ENCODE measurements around the gene LPIN2. TPM values are rescaled to one million over a fixed set of nuclear protein-coding genes. Genes with fewer than 3 reads are reported as not detected.
"Not testable (repeated sequence)": the region's sequence is repeated elsewhere in the genome, so short reads cannot be mapped to it uniquely, and the experiment has no call there.

The LPIN2 gene
- total RNA-seq, 1 experiment from 2014 or later: 16.7 TPM

DNA sequence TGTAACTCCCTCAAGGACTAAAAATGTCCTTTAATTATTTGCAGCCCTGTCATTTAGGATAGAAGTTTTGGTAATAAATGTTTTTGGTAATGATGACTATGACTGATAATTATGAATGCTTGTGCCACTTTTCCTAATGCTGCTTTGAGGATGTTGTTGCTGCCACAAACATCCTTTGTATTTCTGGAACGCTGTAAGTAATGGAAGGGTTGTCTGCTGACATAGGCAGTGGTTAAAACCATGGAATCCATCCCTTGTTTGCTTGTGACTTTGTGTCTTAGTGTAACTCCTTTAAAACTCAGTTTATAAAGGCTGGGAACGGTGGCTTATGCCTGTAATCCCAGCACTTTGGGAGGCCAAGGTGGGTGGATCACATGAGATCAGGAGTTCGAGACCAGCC is 19.8 kb upstream of the LPIN2 start:
- no peak overlapping the region for H3K27ac ChIP-seq
- no peaks in the 10 kb centered on the region for H3K4me1 ChIP-seq
- no peaks in the 10 kb centered on the region for H3K9me3 ChIP-seq (replicated peaks)

GRCh38 chr18:3029215-3029952 is 16.4 kb upstream of the LPIN2 start:
- H3K27ac ChIP-seq: no peak overlapping the region
- no peaks in the 10 kb centered on the region for H3K27me3 ChIP-seq
- H3K9me3 ChIP-seq (replicated peaks): no peaks in the 10 kb centered on the region
- H3K4me3 ChIP-seq: no peak overlapping the region
- H3K36me3 ChIP-seq: no peaks in the 10 kb centered on the region
- DNase-seq: no peak
- no peaks in the 10 kb centered on the region for H3K4me1 ChIP-seq

More for the DNA sequence above, 19.8 kb upstream of the LPIN2 start:
- no peak overlapping the region for H3K4me3 ChIP-seq
- H3K36me3 ChIP-seq: no peaks in the 10 kb centered on the region
- no peaks in the 10 kb centered on the region for H3K27me3 ChIP-seq
- DNase-seq: no peak

DNA sequence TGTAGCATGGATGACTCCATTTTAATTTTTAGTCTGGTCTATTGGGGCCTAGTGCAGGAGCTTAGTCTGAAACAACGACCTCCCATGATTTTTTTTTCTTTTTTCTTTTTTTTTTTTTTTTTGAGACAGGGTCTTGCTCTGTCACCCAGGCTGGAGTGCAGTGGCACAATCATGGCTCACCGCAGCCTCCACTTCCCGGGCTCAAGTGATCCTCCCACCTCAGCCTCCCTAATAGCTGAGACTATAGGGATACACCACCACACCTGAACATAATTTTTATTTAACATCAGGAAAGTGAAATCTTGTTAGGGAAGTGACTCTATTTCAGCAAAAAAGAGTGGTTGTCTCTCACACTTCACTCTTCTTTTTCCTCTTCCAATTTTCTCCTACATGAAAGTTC is 15.2 kb upstream of the LPIN2 start:
- not testable (repeated sequence) for H3K4me1 ChIP-seq; H3K9me3 ChIP-seq (replicated peaks); H3K4me3 ChIP-seq; DNase-seq; H3K27ac ChIP-seq; H3K36me3 ChIP-seq; H3K27me3 ChIP-seq

DNA sequence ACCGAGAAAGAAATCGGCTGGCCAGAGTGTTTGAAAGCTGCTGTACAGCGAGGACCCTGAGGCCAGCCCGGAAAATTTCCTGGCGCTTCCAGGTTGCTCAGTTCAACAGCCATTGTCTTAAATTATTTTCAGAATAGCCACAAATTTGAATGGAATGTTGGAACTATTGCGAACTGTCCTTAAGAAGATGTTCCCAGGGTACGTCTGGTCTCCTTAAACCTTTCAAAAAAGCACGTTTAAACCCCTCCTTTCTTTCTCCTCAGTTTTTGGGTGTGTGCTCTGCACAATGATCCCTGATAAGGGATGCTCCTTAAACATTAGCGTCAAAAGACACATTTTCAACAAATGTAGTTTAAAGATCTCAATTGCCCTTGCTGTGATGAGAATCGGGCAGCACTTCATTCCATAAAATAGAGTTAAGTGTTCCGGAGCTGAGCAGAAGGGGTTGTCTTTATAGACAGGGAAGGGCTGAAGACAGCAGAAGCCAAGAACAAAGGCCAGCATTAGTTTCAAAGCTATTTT is 14.5 kb upstream of the LPIN2 start:
- H3K9me3 ChIP-seq (replicated peaks): no peaks in the 10 kb centered on the region
- H3K27me3 ChIP-seq: no peaks in the 10 kb centered on the region
- DNase-seq: no peak
- H3K36me3 ChIP-seq: no peaks in the 10 kb centered on the region
- no peak overlapping the region for H3K27ac ChIP-seq
- H3K4me3 ChIP-seq: no peak overlapping the region
- no peaks in the 10 kb centered on the region for H3K4me1 ChIP-seq

DNA sequence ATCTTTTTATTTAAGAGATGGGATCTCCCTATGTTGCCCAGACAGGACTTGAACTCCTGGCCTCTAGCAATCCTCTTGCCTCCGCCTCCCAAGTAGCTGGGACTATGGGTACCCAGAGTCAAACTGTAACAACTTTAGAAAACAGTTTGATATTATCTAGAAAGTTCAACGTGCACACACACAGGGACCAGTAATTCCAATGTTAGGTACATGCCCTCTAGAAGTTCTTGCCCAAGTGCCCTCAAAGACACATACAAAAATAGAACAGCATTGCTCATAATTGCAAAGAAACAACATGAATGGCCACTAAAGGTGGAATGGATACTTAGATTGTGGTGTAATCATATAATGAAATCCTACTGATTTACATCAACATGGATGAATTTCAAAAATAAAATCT is 12.6 kb upstream of the LPIN2 start:
- no peaks in the 10 kb centered on the region for H3K9me3 ChIP-seq (replicated peaks)
- no peaks in the 10 kb centered on the region for H3K36me3 ChIP-seq
- no peaks in the 10 kb centered on the region for H3K4me1 ChIP-seq
- no peak overlapping the region for H3K4me3 ChIP-seq
- H3K27ac ChIP-seq: no peak overlapping the region
- DNase-seq: no peak
- H3K27me3 ChIP-seq: no peaks in the 10 kb centered on the region

DNA sequence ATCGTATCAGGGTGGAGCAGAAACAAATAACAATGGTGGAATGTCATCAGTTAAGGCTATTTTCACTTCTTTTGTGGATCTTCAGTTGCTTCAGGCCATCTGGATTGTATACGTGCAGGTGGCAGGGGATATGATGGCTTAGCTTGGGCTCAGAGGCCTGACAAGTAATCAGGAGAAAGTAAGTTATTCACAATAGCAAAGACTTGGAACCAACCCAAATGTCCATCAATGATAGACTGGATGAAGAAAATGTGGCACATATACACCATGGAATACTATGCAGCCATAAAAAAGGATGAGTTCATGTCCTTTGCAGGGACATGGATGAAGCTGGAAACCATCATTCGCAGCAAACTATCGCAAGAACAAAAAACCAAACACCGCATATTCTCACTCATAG is 10.7 kb upstream of the LPIN2 start:
- H3K27me3 ChIP-seq; DNase-seq; H3K27ac ChIP-seq; H3K9me3 ChIP-seq (replicated peaks); H3K4me1 ChIP-seq; H3K36me3 ChIP-seq; H3K4me3 ChIP-seq: not testable (repeated sequence)

- no peaks in the 10 kb centered on the region for H3K36me3 ChIP-seq
- no peak overlapping the region for H3K4me3 ChIP-seq
- no peak overlapping the region for H3K27ac ChIP-seq
- H3K4me1 ChIP-seq: peaks cover 9% of the 10 kb centered on the region
- H3K27me3 ChIP-seq: no peaks in the 10 kb centered on the region
- DNase-seq: no peak
- no peaks in the 10 kb centered on the region for H3K9me3 ChIP-seq (replicated peaks)
Measured at GRCh38 chr18:3016585-3017297, 3.8 kb upstream of the LPIN2 start.

- Histone ChIP-seq H3K4me3 (no peak overlapping the region), H3K27me3 (no peaks in the 10 kb centered on the region), H3K9me3 (replicated peaks) (no peaks in the 10 kb centered on the region), H3K4me1 (peaks cover 9% of the 10 kb centered on the region), H3K27ac (no peak overlapping the region), H3K36me3 (no peaks in the 10 kb centered on the region)
- DNase-seq: no peak
Measured at GRCh38 chr18:3015851-3016250, 2.9 kb upstream of the LPIN2 start.

- no peaks in the 10 kb centered on the region for H3K27me3 ChIP-seq
- H3K4me1 ChIP-seq: peaks cover 9% of the 10 kb centered on the region
- no peak for DNase-seq
- H3K4me3 ChIP-seq: no peak overlapping the region
- no peak overlapping the region for H3K27ac ChIP-seq
- H3K9me3 ChIP-seq (replicated peaks): no peaks in the 10 kb centered on the region
- H3K36me3 ChIP-seq: no peaks in the 10 kb centered on the region
Measured at GRCh38 chr18:3015204-3015592, 2.3 kb upstream of the LPIN2 start.

GRCh38 chr18:3014503-3015203 is 1.7 kb upstream of the LPIN2 start:
- Histone ChIP-seq H3K4me1 (peaks cover 9% of the 10 kb centered on the region), H3K27ac (no peak overlapping the region), H3K27me3 (no peaks in the 10 kb centered on the region), H3K36me3 (no peaks in the 10 kb centered on the region), H3K9me3 (replicated peaks) (no peaks in the 10 kb centered on the region), H3K4me3 (no peak overlapping the region; the same call in 1 of the 2 replicates)
- DNase-seq: no peak

DNA sequence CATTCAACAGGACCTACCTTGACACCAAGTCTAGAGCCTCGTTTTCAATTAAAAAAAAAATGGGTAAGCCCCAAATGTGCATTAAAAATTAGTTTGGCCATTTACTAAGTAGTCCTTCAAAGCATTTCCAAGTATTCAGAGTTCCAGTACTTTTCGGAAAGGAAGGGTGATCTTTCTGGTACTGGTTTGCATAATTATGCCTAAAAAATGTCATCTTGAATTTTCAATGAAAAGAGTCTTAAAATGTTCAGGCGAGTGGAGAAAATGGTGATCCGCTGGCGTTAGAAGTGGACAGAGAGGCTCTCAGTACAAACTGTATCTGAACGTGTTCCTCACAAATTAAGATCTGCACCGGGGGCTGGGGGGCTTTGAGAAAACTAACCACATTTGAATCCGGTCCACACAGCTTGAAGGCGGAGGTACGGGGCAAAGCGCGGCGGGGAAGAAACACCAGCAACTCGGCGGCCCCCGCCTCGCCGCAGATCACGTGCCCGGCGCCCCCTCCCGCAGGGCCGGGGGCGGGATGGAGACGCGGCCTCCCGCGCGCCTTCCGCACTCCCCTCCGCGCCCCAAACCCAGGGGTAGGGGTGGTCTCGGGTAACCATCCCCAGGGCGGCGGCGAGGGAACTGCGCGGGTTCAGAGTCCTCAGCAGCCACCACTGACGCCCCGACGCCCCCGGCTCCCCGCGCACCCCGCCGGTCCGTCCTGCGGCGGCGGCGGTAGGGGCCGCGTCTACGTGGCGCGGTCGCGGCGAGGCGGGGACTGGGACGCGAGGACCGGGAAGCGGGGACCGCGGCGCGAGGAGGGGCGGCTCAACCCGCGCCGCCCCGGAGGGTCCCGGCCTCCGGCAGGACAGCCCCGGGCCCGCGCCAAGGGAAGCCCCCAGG is 564 bp downstream of the LPIN2 start:
- Histone ChIP-seq H3K27me3 (no peaks in the 10 kb centered on the region), H3K9me3 (replicated peaks) (no peaks in the 10 kb centered on the region), H3K27ac (peak overlapping the region; percentile 53; the same call in 1 of the 2 replicates), H3K4me3 (peak overlapping the region; percentile 90), H3K36me3 (no peaks in the 10 kb centered on the region), H3K4me1 (peaks cover 9% of the 10 kb centered on the region)
- peak in 1 of 2 experiments; percentile 47 for DNase-seq

DNA sequence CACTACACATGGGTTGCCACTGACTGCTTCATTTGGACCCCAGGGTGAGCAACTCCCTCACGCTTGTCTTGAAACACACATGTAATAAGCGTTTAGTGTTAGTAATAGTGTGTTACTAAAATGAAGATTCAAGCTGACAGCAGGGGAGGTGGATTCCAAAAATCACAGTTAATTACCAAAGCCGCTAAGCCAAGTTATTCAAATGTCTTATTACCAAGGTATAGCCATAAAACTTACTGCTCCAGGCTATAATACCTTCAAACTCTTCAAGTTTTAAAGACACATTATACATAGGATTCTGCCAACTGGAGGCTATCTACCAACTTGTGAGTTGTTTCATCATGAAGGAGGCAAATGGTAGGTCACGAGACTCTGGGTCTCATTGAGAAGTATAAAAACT is 2.9 kb downstream of the LPIN2 start:
- no peaks in the 10 kb centered on the region; the same call in 1 of the 2 replicates for H3K36me3 ChIP-seq
- no peak overlapping the region for H3K27ac ChIP-seq
- DNase-seq: no peak
- peaks cover 6% of the 10 kb centered on the region for H3K4me1 ChIP-seq
- H3K9me3 ChIP-seq (replicated peaks): no peaks in the 10 kb centered on the region
- H3K4me3 ChIP-seq: no peak overlapping the region
- no peaks in the 10 kb centered on the region for H3K27me3 ChIP-seq

GRCh38 chr18:3008541-3008940 is 4.4 kb downstream of the LPIN2 start:
- Histone ChIP-seq H3K4me3 (no peak overlapping the region), H3K27me3 (no peaks in the 10 kb centered on the region), H3K36me3 (peaks cover 8% of the 10 kb centered on the region; the same call in 1 of the 2 replicates), H3K4me1 (no peaks in the 10 kb centered on the region; the same call in 1 of the 2 replicates), H3K27ac (no peak overlapping the region), H3K9me3 (replicated peaks) (peaks cover 5% of the 10 kb centered on the region)
- no peak for DNase-seq

DNA sequence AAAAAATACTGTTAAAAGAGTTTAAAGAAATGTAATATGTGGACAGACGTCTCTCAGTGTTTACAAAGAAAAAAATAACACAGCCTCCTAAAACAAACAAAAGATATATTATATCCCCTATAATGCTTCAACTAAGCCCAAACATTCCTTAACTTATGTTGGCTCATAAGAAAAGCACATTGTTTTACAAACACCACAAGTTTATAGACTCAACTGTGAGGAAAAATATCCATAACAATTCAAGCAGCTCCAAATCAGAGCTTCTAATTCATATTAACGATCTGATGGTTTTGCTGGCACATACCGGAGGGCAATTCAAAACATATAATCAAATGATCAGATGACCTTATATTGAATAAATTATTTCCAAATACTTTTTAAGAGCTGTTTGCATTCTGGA is 5.5 kb downstream of the LPIN2 start:
- Histone ChIP-seq H3K4me1 (no peaks in the 10 kb centered on the region; the same call in 1 of the 2 replicates), H3K27ac (no peak overlapping the region), H3K4me3 (no peak overlapping the region), H3K27me3 (no peaks in the 10 kb centered on the region), H3K9me3 (replicated peaks) (peaks cover 6% of the 10 kb centered on the region), H3K36me3 (peaks cover 14% of the 10 kb centered on the region; the same call in 1 of the 2 replicates)
- DNase-seq: no peak
